ENCODE measurements around the gene LAIR1. TPM values are rescaled to one million over a fixed set of nuclear protein-coding genes. Genes with fewer than 3 reads are reported as not detected.
"Not testable (repeated sequence)": the region's sequence is repeated elsewhere in the genome, so short reads cannot be mapped to it uniquely, and the experiment has no call there.

LAIR1 gene
- total RNA-seq, 2 donors from 2014 or later: 31.2 to 64.7 TPM

GRCh38 chr19:54379187-54379678 is 14.5 kb upstream of the LAIR1 start:
- H3K27me3 ChIP-seq (replicated peaks; ENCODE audit: insufficient read depth): no peaks in the 10 kb centered on the region
- H3K9me3 ChIP-seq: no peaks in the 10 kb centered on the region
- no peaks in the 10 kb centered on the region for H3K36me3 ChIP-seq
- peak overlapping the region in 1 of 2 donors; percentile 35 for H3K27ac ChIP-seq
- no peaks in the 10 kb centered on the region for H3K4me1 ChIP-seq (ENCODE audit: control insufficient read depth in 1 of 2, low read depth in 2 of 2)
- no peak for TF ChIP-seq CTCF (IDR thresholded peaks at IDR 0.05)
- no peak for ATAC-seq (ENCODE audit: insufficient number of reproducible peaks, low FRiP score, low read depth)
- DNase-seq (ENCODE audit: low spot score): no peak
- no peak overlapping the region for H3K4me3 ChIP-seq

GRCh38 chr19:54376610-54377285 is 12.0 kb upstream of the LAIR1 start:
- Histone ChIP-seq H3K27ac (peak overlapping the region in 1 of 2 donors; percentile 21), H3K36me3 (no peaks in the 10 kb centered on the region), H3K4me3 (no peak overlapping the region), H3K4me1 (ENCODE audit: control insufficient read depth in 1 of 2, low read depth in 2 of 2) (no peaks in the 10 kb centered on the region), H3K27me3 (replicated peaks; ENCODE audit: insufficient read depth) (no peaks in the 10 kb centered on the region), H3K9me3 (no peaks in the 10 kb centered on the region)
- DNase-seq (ENCODE audit: low spot score) (no peak), ATAC-seq (ENCODE audit: insufficient number of reproducible peaks, low FRiP score, low read depth) (no peak)
- TF ChIP-seq CTCF (IDR thresholded peaks at IDR 0.05): no peak

- not testable (repeated sequence) for ATAC-seq (ENCODE audit: insufficient number of reproducible peaks, low FRiP score, low read depth); H3K27me3 ChIP-seq (replicated peaks; ENCODE audit: insufficient read depth); H3K36me3 ChIP-seq; DNase-seq (ENCODE audit: low spot score); H3K4me1 ChIP-seq (ENCODE audit: control insufficient read depth in 1 of 2, low read depth in 2 of 2); H3K9me3 ChIP-seq
- peak overlapping the region in 1 of 2 donors; percentile 26 for H3K27ac ChIP-seq
- peak overlapping the region; percentile 47 for H3K4me3 ChIP-seq
Measured at GRCh38 chr19:54375181-54375938, 10.6 kb upstream of the LAIR1 start.

GRCh38 chr19:54373781-54374631 is 9.3 kb upstream of the LAIR1 start:
- ATAC-seq (ENCODE audit: insufficient number of reproducible peaks, low FRiP score, low read depth) (no peak), DNase-seq (ENCODE audit: low spot score) (no peak)
- no peak overlapping the region for H3K27ac ChIP-seq

GRCh38 chr19:54371453-54371852 is 6.7 kb upstream of the LAIR1 start:
- ATAC-seq (ENCODE audit: insufficient number of reproducible peaks, low FRiP score, low read depth); H3K9me3 ChIP-seq; DNase-seq (ENCODE audit: low spot score); H3K36me3 ChIP-seq; H3K4me1 ChIP-seq (ENCODE audit: control insufficient read depth in 1 of 2, low read depth in 2 of 2); H3K27ac ChIP-seq; H3K27me3 ChIP-seq (replicated peaks; ENCODE audit: insufficient read depth): not testable (repeated sequence)
- H3K4me3 ChIP-seq: peak overlapping the region; percentile 11

More at GRCh38 chr19:54373781-54374631, 9.3 kb upstream of the LAIR1 start:
- Histone ChIP-seq H3K9me3 (no peaks in the 10 kb centered on the region), H3K27me3 (replicated peaks; ENCODE audit: insufficient read depth) (no peaks in the 10 kb centered on the region), H3K4me3 (peak overlapping the region; percentile 38), H3K36me3 (no peaks in the 10 kb centered on the region), H3K4me1 (ENCODE audit: control insufficient read depth in 1 of 2, low read depth in 2 of 2) (no peaks in the 10 kb centered on the region)
- TF ChIP-seq CTCF (IDR thresholded peaks at IDR 0.05): no peak

- not testable (repeated sequence) for H3K36me3 ChIP-seq; H3K9me3 ChIP-seq; DNase-seq (ENCODE audit: low spot score); H3K27ac ChIP-seq; ATAC-seq (ENCODE audit: insufficient number of reproducible peaks, low FRiP score, low read depth); H3K4me1 ChIP-seq (ENCODE audit: control insufficient read depth in 1 of 2, low read depth in 2 of 2); H3K27me3 ChIP-seq (replicated peaks; ENCODE audit: insufficient read depth)
- H3K4me3 ChIP-seq: peak overlapping the region; percentile 29
Measured at GRCh38 chr19:54370434-54370796, 5.7 kb upstream of the LAIR1 start.

GRCh38 chr19:54369688-54370433 is 5.1 kb upstream of the LAIR1 start:
- peak overlapping the region in 1 of 2 donors; percentile 30 for H3K27ac ChIP-seq
- H3K9me3 ChIP-seq; DNase-seq (ENCODE audit: low spot score); H3K36me3 ChIP-seq; ATAC-seq (ENCODE audit: insufficient number of reproducible peaks, low FRiP score, low read depth); H3K27me3 ChIP-seq (replicated peaks; ENCODE audit: insufficient read depth); H3K4me1 ChIP-seq (ENCODE audit: control insufficient read depth in 1 of 2, low read depth in 2 of 2): not testable (repeated sequence)
- H3K4me3 ChIP-seq: peak overlapping the region; percentile 43

All from thoracic aorta (tissue), 2 donors.